Activated B cell treated with CpG ODN at 0.5 μM for 24 hours (primary cell): Measurements from ENCODE around the gene CGRRF1. TPM values are rescaled to one million over a fixed set of nuclear protein-coding genes. Genes with fewer than 3 reads are reported as not detected.

Experiments
- ATAC-seq: fragments of 200-7000 bp; cut with Tn5 transposase; one replicate; pipeline ENCODE4 v1.10.0; 2021; ENCODE audit warnings: low read depth, mild to moderate bottlenecking, moderate library complexity
- CTCF ChIA-PET: fragments of 350-600 bp; sonication (Branson Sonifier 250); formaldehyde crosslinking; loops from one replicate; lab custom pipeline; 2021; ENCODE audit warnings: antibody characterized with exemption; lab: Charles Lee
- POLR2A ChIA-PET: fragments of 350-600 bp; sonication (Branson Sonifier 250); formaldehyde crosslinking; loops from one replicate; lab custom pipeline; 2021; ENCODE audit warnings: antibody characterized with exemption; lab: Charles Lee
- DNase-seq: peaks from one replicate; pipeline ENCODE4 v3.0.0; 2022
- H3K27ac Mint-ChIP-seq: one replicate; pipeline ENCODE4 v1.8.0; 2020; ENCODE audit warnings: mixed read lengths
- H3K27me3 Mint-ChIP-seq: one replicate; pipeline ENCODE4 v1.8.0; 2021; ENCODE audit warnings: mixed read lengths
- H3K36me3 Mint-ChIP-seq: one replicate; pipeline ENCODE4 v1.8.0; 2021; ENCODE audit warnings: low read depth, mixed read lengths
- H3K4me1 Mint-ChIP-seq: one replicate; pipeline ENCODE4 v1.8.0; 2021; ENCODE audit warnings: mixed read lengths
- H3K4me3 Mint-ChIP-seq: one replicate; pipeline ENCODE4 v1.8.0; 2020; ENCODE audit warnings: mild to moderate bottlenecking, mixed read lengths
- H3K9me3 Mint-ChIP-seq: one replicate; pipeline ENCODE4 v1.8.0; 2020; ENCODE audit warnings: mixed read lengths
- CTCF ChIP-seq: fragments of 200-600 bp; IDR thresholded peaks from one replicate; pipeline ENCODE4 v1.8.0; 2022; ENCODE audit warnings: antibody characterized with exemption, mild to moderate bottlenecking
- intact Hi-C: fragments of 100-400 bp; cut with micrococcal nuclease; formaldehyde crosslinking; loops from one replicate; pipeline ENCODE4 v1.15.1; 2024
- total RNA-seq: library from RNA; stranded (reverse); gene quantifications from 2 replicates; pipeline ENCODE4 v1.2.3, GENCODE V29; 2022

Gene CGRRF1
- total RNA-seq, 1 donor from 2014 or later = 11.9 TPM

GRCh38 chr14:54516709-54517108 is 7.0 kb downstream of the CGRRF1 start:
- no peak for DNase-seq
- CTCF ChIA-PET = no interaction called here

GRCh38 chr14:54524410-54524809 is 14.7 kb downstream of the CGRRF1 start:
- intact Hi-C loops = no loop called here
- Mint-ChIP-seq H3K36me3 (peaks cover 54% of the 10 kb centered on the region), H3K4me1 (no peaks in the 10 kb centered on the region), H3K27me3 (no peaks in the 10 kb centered on the region), H3K27ac (no peak overlapping the region), H3K9me3 (no peaks in the 10 kb centered on the region), H3K4me3 (no peak overlapping the region)
- ATAC-seq = no peak
- POLR2A ChIA-PET = no interaction called here
- DNase-seq = no peak
- no peak for TF ChIP-seq CTCF
- CTCF ChIA-PET = no interaction called here

More at GRCh38 chr14:54516709-54517108, 7.0 kb downstream of the CGRRF1 start:
- peaks cover 11% of the 10 kb centered on the region for H3K9me3 Mint-ChIP-seq
- H3K36me3 Mint-ChIP-seq = peaks cover 47% of the 10 kb centered on the region
- H3K4me1 Mint-ChIP-seq = peaks cover 21% of the 10 kb centered on the region
- POLR2A ChIA-PET = no interaction called here
- H3K27me3 Mint-ChIP-seq = no peaks in the 10 kb centered on the region
- intact Hi-C loops = no loop called here
- no peak overlapping the region for H3K4me3 Mint-ChIP-seq
- ATAC-seq = no peak
- TF ChIP-seq CTCF = no peak
- H3K27ac Mint-ChIP-seq = no peak overlapping the region

DNA sequence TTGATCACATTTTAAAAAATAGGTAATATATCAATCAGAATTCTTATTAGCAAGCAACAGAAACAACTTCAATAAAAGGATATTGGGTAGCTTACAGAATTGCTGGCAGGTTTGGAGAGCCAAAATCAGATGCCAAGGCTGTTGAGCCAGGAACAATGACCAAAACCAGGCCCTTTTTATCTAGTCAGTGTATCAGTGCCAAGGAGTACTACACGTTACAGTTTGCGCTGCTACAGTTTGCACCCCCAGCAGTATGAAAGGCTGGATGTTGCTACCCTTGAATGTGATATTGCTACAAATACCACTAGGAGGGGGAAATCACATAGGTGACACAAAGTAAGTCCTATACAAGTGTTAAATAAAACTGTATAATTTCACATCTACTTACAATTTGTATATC is 19.3 kb downstream of the CGRRF1 start:
- peaks cover 46% of the 10 kb centered on the region for H3K36me3 Mint-ChIP-seq
- H3K9me3 Mint-ChIP-seq = no peaks in the 10 kb centered on the region
- H3K27ac Mint-ChIP-seq = no peak overlapping the region
- H3K4me3 Mint-ChIP-seq = no peak overlapping the region
- intact Hi-C loops = no loop called here
- ChIA-PET POLR2A (no interaction called here), CTCF (no interaction called here)
- DNase-seq (no peak), ATAC-seq (no peak)
- H3K27me3 Mint-ChIP-seq = no peaks in the 10 kb centered on the region
- H3K4me1 Mint-ChIP-seq = peaks cover 12% of the 10 kb centered on the region
- TF ChIP-seq CTCF = no peak

DNA sequence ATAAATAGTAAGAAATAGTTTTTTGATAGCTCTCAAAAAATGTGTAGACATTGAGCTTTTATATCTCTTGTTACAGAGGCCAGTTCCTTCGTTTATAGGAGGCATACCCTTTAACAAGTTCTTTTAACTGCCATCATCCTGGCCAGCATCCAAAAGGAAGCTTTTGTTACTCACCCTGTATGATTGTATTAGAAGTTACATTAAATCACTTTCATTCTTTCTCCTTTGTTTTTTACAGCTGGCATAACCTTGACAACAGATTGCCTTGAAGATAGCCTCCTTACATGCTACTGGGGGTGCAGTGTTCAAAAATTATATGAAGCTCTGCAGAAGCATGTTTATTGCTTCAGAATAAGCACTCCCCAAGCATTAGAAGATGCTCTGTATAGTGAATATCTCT is 20.1 kb downstream of the CGRRF1 start:
- intact Hi-C loops = no loop called here
- ATAC-seq = no peak
- TF ChIP-seq CTCF = no peak
- no peak for DNase-seq
- CTCF ChIA-PET = no interaction called here
- no peak overlapping the region for H3K27ac Mint-ChIP-seq
- no peaks in the 10 kb centered on the region for H3K27me3 Mint-ChIP-seq
- H3K36me3 Mint-ChIP-seq = peaks cover 38% of the 10 kb centered on the region
- no peaks in the 10 kb centered on the region for H3K9me3 Mint-ChIP-seq
- POLR2A ChIA-PET = no interaction called here
- H3K4me1 Mint-ChIP-seq = peaks cover 12% of the 10 kb centered on the region
- no peak overlapping the region for H3K4me3 Mint-ChIP-seq

- ChIA-PET POLR2A (interaction anchor here (0.6 to 0.7 kb wide), 3 partner anchors 16 to 317 kb away, joined by 3 to 4 read pairs (median 3); no protein-coding TSS in a partner anchor), CTCF (interaction anchor here (0.9 kb wide), 2 partner anchors 32 to 242 kb away, joined by 3 to 4 read pairs; no protein-coding TSS in a partner anchor)
- ATAC-seq = peak; percentile 47
- peak overlapping the region; percentile 15 for H3K27ac Mint-ChIP-seq
- peaks cover 34% of the 10 kb centered on the region for H3K36me3 Mint-ChIP-seq
- H3K27me3 Mint-ChIP-seq = no peaks in the 10 kb centered on the region
- peaks cover 12% of the 10 kb centered on the region for H3K4me1 Mint-ChIP-seq
- no peak for TF ChIP-seq CTCF
- no peak overlapping the region for H3K4me3 Mint-ChIP-seq
- intact Hi-C loops = no loop called here
- DNase-seq = no peak
- no peaks in the 10 kb centered on the region for H3K9me3 Mint-ChIP-seq
These were observed 22.7 kb downstream of the CGRRF1 start for GRCh38 chr14:54532111-54533012.
